ENCODE measurements around the gene CR1.
"Not testable (repeated sequence)": the region's sequence is repeated elsewhere in the genome, so short reads cannot be mapped to it uniquely, and the experiment has no call there.

CR1 gene

GRCh38 chr1:207504438-207504837 lies 8.5 kb downstream of the CR1 start:
- no peak for DNase-seq

GRCh38 chr1:207510444-207510843 lies 14.5 kb downstream of the CR1 start:
- DNase-seq: no peak

- DNase-seq: no peak
Measured at GRCh38 chr1:207514890-207515289, 18.9 kb downstream of the CR1 start.

DNA sequence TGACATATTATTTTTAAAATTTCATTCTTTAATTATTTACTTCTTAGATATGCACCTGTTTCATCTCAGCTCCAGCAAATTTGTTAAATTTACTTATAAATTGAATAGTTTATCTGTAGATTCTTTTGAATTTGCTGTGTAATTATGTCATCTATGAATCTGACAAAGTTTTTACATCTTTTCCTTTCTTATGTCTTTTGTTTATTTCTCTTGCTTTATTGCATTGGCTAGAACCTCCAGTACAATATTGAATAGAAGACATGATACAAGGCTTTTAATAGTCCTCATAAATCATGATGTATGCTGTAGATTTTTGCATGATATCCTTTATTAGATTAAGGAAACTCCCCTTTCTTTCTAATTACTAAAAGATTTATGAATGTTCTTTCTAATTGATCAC lies 20.8 kb downstream of the CR1 start:
- no peak for DNase-seq

DNA sequence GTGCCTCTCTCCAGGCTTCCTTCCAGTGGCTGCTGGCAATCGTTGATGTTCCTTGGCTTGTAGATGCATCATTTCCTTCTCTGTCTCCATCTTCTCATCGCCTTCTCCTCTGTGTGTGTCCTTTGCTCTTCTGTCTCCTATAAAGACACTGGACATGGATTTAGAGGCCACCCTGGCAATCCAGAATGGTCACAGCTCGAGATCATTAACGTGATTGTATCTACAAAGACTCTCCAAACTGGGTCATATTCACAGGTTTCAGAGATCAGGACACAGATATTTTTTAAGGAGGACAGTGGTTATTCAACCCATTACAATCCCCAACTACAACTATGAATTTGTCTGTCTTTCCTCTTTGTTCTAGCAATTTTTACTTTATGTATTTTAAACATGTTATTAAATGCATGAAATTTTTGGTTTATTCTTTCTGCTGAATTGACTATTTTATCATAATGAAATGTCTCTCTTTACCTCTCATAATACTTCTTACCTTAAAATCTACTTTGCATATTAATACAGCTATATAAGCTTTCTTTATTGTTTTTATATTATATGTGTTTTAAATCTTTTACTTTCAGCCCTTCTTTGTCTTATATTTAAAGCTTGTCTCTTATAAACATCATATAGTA lies 22.8 kb downstream of the CR1 start:
- no peak for DNase-seq

DNA sequence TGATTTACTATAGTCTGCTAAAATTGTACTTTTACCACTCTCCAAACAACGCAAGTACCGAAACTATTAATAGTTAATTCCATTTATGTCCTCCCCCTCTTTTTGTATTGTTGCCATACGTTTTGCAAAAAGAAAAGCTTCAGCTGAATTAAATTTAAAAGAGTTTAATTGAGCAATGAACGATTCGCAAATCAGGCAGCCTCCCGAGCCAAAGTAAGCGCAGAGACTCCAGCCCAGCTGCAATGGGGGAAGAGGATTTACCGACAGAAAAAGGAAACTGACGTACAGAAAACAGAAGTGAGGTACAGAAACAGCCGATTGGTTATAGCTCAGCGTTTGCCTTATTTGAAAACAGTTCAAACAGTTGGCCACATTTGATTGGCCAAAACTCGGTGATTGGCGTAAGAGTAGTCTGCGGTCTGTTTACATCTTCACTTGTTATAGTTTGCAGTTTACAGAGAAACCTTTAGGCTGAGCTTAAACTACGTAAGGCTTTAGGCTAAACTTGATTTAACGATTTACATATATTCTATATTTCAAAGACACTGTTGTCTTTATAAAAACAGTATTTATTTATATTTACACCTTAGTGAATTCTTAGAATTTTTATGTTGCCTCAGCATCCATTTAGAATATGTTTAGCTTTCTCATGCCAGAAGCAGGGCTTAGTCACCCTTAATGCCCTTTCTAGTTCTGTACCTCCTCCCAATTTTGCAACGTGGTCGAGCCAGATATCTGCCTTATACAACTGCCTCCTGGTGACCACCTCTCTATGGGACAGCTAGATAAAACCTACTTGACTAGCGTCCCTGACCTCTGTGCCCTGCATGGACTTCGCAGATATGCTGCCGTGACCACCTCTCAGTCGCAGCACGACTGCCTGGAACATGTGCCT lies 23.8 kb downstream of the CR1 start:
- DNase-seq: no peak

- DNase-seq: not testable (repeated sequence)
Measured at GRCh38 chr1:207520400-207521345, 24.7 kb downstream of the CR1 start.

GRCh38 chr1:207525239-207525638 lies 29.3 kb downstream of the CR1 start:
- DNase-seq: not testable (repeated sequence)

GRCh38 chr1:207528401-207528800 lies 32.4 kb downstream of the CR1 start:
- DNase-seq: not testable (repeated sequence)

GRCh38 chr1:207536263-207536662 lies 40.3 kb downstream of the CR1 start:
- DNase-seq: not testable (repeated sequence)

DNA sequence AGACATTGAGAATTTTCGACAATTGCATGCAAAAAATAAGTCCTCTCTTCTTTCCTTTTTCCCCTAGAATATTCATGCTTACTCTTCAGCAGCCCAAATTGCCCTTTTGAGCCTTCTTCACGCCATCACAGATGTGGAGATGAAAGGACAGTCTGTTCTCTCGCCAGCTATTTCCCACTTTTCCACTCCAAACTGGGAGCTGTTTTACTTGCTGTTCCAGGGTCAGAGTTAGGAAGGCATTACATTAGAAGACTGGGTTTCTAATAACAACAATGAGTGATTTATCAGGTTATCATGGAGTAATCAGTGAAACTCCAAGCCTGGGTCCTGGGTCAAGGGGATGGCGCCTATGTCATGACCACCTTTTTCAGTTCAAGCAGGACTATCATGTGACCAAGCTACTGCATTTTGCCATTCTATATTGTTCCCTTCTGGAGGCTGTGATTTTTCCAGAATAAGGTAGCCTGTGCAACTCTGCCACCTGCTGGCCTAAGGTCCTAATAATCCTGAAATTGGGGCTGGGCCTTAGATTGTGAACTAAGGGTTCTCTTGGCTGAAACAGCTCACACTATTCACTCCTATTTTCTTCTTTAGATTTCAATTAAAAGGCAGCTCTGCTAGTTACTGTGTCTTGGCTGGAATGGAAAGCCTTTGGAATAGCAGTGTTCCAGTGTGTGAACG lies 50.9 kb downstream of the CR1 start:
- not testable (repeated sequence) for DNase-seq

DNA sequence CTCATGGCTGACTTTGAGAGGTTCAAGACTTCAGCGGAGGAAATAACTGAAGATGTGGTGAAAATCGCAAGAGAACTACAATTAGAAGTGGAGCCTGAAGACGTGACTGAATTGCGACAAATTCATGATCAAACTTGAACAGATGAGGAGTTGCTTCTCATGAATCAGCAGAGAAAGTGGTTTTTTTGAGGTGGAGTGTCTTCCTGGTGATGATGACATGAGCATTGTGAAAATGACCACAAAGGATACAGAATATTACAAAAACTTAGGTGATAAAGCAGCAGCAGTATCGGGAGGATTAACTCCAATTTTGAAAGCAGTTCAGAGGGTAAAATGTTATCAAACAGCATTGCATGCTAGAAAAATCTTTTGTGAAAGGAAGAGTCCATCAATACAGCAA lies 58.9 kb downstream of the CR1 start:
- not testable (repeated sequence) for DNase-seq

- DNase-seq: no peak
Measured at GRCh38 chr1:207565546-207566468, 69.8 kb downstream of the CR1 start.

DNA sequence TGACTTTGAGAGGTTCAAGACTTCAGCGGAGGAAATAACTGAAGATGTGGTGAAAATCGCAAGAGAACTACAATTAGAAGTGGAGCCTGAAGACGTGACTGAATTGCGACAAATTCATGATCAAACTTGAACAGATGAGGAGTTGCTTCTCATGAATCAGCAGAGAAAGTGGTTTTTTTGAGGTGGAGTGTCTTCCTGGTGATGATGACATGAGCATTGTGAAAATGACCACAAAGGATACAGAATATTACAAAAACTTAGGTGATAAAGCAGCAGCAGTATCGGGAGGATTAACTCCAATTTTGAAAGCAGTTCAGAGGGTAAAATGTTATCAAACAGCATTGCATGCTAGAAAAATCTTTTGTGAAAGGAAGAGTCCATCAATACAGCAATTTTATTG lies 76.0 kb downstream of the CR1 start:
- DNase-seq: not testable (repeated sequence)

- not testable (repeated sequence) for DNase-seq
Measured at GRCh38 chr1:207573074-207573473, 77.1 kb downstream of the CR1 start.

- not testable (repeated sequence) for DNase-seq
Measured at GRCh38 chr1:207575381-207575780, 79.4 kb downstream of the CR1 start.

GRCh38 chr1:207578796-207579435 lies 83.0 kb downstream of the CR1 start:
- no peak for DNase-seq

GRCh38 chr1:207579436-207579799 lies 83.5 kb downstream of the CR1 start:
- DNase-seq: no peak

DNA sequence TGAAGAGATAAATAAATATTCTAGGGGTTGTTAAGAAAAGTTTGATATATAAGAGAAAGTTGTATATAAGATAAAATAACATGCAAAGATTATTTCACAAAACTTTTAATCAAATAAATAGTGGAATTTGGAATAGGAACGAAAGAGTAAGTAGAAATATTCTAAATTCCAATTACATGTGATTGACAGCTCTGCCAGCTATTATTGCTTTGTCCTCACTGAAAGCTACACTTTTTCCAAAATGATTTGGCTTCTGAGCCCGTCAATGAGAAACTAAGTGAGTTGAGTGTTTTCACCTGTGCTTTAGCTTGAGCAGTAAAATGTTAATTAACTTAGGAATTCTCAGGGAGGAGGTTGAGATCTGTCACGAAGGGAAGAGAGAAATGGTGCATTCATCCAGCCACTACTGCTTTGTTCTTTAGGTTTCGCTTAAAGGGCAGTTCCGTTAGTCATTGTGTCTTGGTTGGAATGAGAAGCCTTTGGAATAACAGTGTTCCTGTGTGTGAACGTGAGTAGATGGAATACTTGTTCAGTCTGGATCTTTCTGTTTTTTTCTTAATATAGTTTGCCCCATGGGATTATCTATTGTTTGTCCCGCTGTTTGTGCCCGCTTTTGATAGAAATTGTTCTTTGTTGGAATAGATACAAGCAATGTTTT lies 85.7 kb downstream of the CR1 start:
- DNase-seq: no peak

DNA sequence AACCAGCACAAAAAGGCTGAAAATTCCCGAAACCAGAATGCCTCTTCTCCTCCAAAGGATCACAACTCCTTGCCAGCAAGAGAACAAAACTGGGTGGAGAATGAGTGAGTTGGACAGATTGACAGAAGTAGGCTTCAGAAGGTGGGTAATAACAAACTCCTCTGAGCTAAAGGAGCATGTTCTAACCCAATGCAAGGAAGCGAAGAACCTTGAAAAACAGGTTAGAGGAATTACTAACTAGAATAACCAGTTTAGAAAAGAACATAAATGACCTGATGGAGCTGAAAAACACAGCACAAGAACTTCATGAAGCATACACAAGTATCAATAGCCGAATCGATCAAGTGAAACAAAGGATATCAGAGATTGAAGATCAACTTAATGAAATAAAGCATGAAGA lies 93.5 kb downstream of the CR1 start:
- DNase-seq: not testable (repeated sequence)
